ENCODE data around the gene FAM168A. TPM values are rescaled to one million over a fixed set of nuclear protein-coding genes. Genes with fewer than 3 reads are reported as not detected.

FAM168A gene
- total and polyA plus RNA-seq, 9 of the 15 experiments (the other 6 are each of a cell fraction or from before 2014, with no cell fraction given), result 0.44 to 7.2 (median 2.9) TPM

DNA sequence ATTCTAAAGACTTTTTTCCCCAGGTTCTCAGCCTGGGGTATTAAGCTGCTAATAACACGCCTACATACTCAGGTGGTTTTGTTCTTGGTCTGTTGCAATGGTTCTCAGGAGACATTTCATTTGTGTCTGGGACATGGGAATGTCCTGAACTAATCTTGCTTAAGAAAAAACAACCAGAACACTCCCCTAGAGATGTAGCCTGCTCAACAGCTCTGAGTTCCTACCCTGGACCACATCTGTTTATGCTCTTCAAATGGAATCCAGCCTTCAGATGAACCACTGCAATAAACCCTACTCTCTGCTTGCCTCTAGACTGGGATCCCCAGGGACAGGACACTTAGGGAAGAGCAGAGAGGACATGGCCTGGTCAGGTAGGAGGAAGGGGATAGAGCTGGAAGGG, 191.8 kb downstream of the FAM168A start:
- DNase-seq (ENCODE audit: extremely low read depth in 1 of 4, low spot score in 3 of 4) (no peak), FAIRE-seq (no peak), ATAC-seq (no peak)
- BruUV-seq (replicated peaks), result no TSS peak
- no peaks in the 10 kb centered on the region for H3K79me2 ChIP-seq (ENCODE audit: control insufficient read depth, insufficient read depth, low read length)
- in situ Hi-C loops (cut with MboI), result no loop called here
- H3K9me1 ChIP-seq (ENCODE audit: control insufficient read depth, insufficient read depth, low read length), result no peaks in the 10 kb centered on the region
- intact Hi-C loops (cut with micrococcal nuclease), result no loop called here
- WGBS (ENCODE audit: insufficient coverage, low coverage, missing lambda C conversion rate), result 27% methylated on average over 1 of the region's 1 CpG
- no peak overlapping the region for H3K4me3 ChIP-seq
- no peaks in the 10 kb centered on the region for H3K9me3 ChIP-seq (replicated peaks; ENCODE audit: control insufficient read depth, insufficient read depth, low read depth, low read length)
- CTCF ChIA-PET (ENCODE audit: low intra/inter-chr PET ratio), result interaction anchor here (1.5 kb wide), 1 partner anchor 255 kb away, joined by 5 read pairs; no protein-coding TSS in a partner anchor
- POLR2A ChIA-PET, result interaction anchor here (1.0 to 1.1 kb wide), 2 partner anchors 20 to 253 kb away, joined by 3 read pairs; no protein-coding TSS in a partner anchor
- no peak overlapping the region for H3K9ac ChIP-seq (ENCODE audit: insufficient read depth in 1 of 2, low read depth in 2 of 2, low read length in 2 of 2)
- H3K36me3 ChIP-seq (ENCODE audit: control insufficient read depth, insufficient read depth, low read length), result no peaks in the 10 kb centered on the region
- TF ChIP-seq THAP12 (CRISPR knock-in tag; IDR thresholded peaks at IDR 0.05) (no peak), RBM17 (IDR thresholded peaks at IDR 0.05; ENCODE audit: borderline replicate concordance, low read depth, low read length) (no peak), HDAC3 (IDR thresholded peaks at IDR 0.05; ENCODE audit: borderline replicate concordance, partially characterized antibody) (no peak), ELF1 (tag; IDR thresholded peaks at IDR 0.05) (no peak), HES1 (IDR thresholded peaks at IDR 0.05; ENCODE audit: low read depth) (no peak), STAG1 (CRISPR knock-in tag; IDR thresholded peaks at IDR 0.05; ENCODE audit: borderline replicate concordance) (no peak), PREB (CRISPR knock-in tag; IDR thresholded peaks at IDR 0.05) (no peak), ZNF511 (CRISPR knock-in tag; IDR thresholded peaks at IDR 0.05) (no peak), BMI1 (IDR thresholded peaks at IDR 0.05; ENCODE audit: low read length) (no peak)
- H3K27ac ChIP-seq (ENCODE audit: extremely low read depth, low read depth, low read length), result no peak overlapping the region
- H3K27me3 ChIP-seq (ENCODE audit: control insufficient read depth in 2 of 2, insufficient read depth in 2 of 2, low read length in 2 of 2), result no peaks in the 10 kb centered on the region
- no peak overlapping the region for H2AFZ ChIP-seq (ENCODE audit: low read depth, low read length)
- H3K4me1 ChIP-seq (replicated peaks in 1 of 2; ENCODE audit: control insufficient read depth in 2 of 2, insufficient read depth in 2 of 2, low read length in 2 of 2), result peaks cover 0 to 4% of the 10 kb centered on the region in 2 experiments; a peak in 1 of 5 replicates
- no peaks in the 10 kb centered on the region; the same call in 1 of the 2 replicates for H4K20me1 ChIP-seq (replicated peaks; ENCODE audit: control insufficient read depth, insufficient read depth, low read length)
- H3K4me2 ChIP-seq (ENCODE audit: insufficient read depth, low read length), result no peak overlapping the region
